Lower lobe of right lung (tissue), 2 donors: Measurements from ENCODE around the gene CCDC85A. TPM values are rescaled to one million over a fixed set of nuclear protein-coding genes. Genes with fewer than 3 reads are reported as not detected.

Experiments
- ATAC-seq, 2 donors: fragments of 200-7000 bp; cut with Tn5 transposase; one replicate each; pipeline ENCODE4 v1.9.1; 2020 to 2022; ENCODE audit warnings: mild to moderate bottlenecking in 2 of 2, moderate library complexity in 2 of 2
- DNase-seq: peaks from one replicate; pipeline ENCODE4 v3.0.0-alpha.2; 2020
- H3K27ac ChIP-seq: fragments of 200-600 bp; one replicate; pipeline ENCODE4 v1.8.0; 2022
- H3K27me3 ChIP-seq: fragments of 200-600 bp; one replicate; pipeline ENCODE4 v1.8.0; 2022; ENCODE audit warnings: low read depth
- H3K36me3 ChIP-seq: fragments of 200-600 bp; one replicate; pipeline ENCODE4 v1.8.0; 2022; ENCODE audit warnings: mild to moderate bottlenecking
- H3K4me1 ChIP-seq: fragments of 200-600 bp; one replicate; pipeline ENCODE4 v1.8.0; 2022
- H3K4me3 ChIP-seq: fragments of 200-600 bp; one replicate; pipeline ENCODE4 v1.8.0; 2022; ENCODE audit warnings: mild to moderate bottlenecking
- H3K9me3 ChIP-seq: fragments of 200-600 bp; one replicate; pipeline ENCODE4 v1.8.0; 2022
- intact Hi-C: fragments of 100-400 bp; cut with DNase I; formaldehyde crosslinking; loops from one replicate; pipeline ENCODE4 v1.11.0; 2022
- total RNA-seq: library from RNA; stranded (reverse); fragmentation: NEBNext Ultra II Directional; extraction: Animal tissue kit (Norgen Biotek cat#: 25700); gene quantifications from one replicate; pipeline ENCODE4 v1.2.1, GENCODE V29; 2021
- TF ChIP-seq, protein P1 (sequence below): fragments of 200-600 bp; IDR thresholded peaks from one replicate; pipeline ENCODE4 v1.8.0; 2022; ENCODE audit warnings: antibody characterized with exemption, mild to moderate bottlenecking
- donor health status: DM: no; HTN: yes; CAD: no; lungs with severe emphysema.

Gene CCDC85A
- total RNA-seq, 1 donor from 2014 or later: 17.0 TPM

DNA sequence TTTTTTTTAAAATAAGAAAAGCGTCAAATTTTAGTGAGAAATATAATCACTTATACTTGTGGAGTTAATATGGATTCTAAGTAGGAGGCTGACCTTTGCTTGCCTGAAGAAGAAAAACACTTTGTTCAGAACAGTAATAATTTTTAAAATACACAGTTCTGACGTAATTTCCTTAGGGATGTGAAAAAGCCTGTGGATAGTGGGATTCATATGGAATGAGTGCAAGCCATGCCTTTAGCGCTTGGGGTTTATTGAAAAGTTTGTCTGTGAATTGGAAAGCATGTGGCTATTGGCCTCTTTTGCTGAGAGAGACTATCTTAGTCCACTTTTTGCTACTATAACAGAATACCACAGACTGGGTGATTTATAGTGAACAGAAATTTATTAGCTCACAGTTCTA, 151.3 kb downstream of the CCDC85A start:
- Histone ChIP-seq H3K36me3 (no peaks in the 10 kb centered on the region), H3K9me3 (no peaks in the 10 kb centered on the region), H3K4me3 (no peak overlapping the region), H3K27me3 (no peaks in the 10 kb centered on the region), H3K4me1 (peaks cover 5% of the 10 kb centered on the region), H3K27ac (no peak overlapping the region)
- intact Hi-C loops: no loop called here
- ATAC-seq: no peak
- TF ChIP-seq, protein P1, sequence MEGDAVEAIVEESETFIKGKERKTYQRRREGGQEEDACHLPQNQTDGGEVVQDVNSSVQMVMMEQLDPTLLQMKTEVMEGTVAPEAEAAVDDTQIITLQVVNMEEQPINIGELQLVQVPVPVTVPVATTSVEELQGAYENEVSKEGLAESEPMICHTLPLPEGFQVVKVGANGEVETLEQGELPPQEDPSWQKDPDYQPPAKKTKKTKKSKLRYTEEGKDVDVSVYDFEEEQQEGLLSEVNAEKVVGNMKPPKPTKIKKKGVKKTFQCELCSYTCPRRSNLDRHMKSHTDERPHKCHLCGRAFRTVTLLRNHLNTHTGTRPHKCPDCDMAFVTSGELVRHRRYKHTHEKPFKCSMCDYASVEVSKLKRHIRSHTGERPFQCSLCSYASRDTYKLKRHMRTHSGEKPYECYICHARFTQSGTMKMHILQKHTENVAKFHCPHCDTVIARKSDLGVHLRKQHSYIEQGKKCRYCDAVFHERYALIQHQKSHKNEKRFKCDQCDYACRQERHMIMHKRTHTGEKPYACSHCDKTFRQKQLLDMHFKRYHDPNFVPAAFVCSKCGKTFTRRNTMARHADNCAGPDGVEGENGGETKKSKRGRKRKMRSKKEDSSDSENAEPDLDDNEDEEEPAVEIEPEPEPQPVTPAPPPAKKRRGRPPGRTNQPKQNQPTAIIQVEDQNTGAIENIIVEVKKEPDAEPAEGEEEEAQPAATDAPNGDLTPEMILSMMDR: no peak
- DNase-seq: no peak

DNA sequence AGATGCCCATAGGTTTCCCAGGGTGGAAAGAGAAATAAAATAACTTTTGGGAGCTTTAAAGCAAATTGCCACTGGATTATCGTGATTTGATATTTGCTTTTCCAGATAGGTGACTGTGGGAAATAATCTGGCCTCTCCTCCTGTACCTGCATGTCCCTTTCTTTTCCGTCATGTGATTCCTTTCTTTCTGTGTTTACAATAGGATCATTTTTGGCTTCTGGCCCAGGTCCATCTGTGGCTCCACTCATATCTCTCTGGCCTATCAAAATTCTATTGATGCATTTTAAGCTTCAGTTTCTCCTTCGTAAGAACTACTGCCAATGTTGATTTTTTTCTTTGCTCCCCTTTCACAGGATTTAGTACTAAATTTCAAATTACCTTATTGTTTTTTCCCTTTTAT, 153.6 kb downstream of the CCDC85A start:
- H3K4me1 ChIP-seq: peaks cover 5% of the 10 kb centered on the region
- H3K36me3 ChIP-seq: no peaks in the 10 kb centered on the region
- TF ChIP-seq, protein P1: no peak
- H3K27me3 ChIP-seq: no peaks in the 10 kb centered on the region
- no peaks in the 10 kb centered on the region for H3K9me3 ChIP-seq
- H3K4me3 ChIP-seq: no peak overlapping the region
- intact Hi-C loops: no loop called here
- ATAC-seq (no peak), DNase-seq (no peak)
- no peak overlapping the region for H3K27ac ChIP-seq

DNA sequence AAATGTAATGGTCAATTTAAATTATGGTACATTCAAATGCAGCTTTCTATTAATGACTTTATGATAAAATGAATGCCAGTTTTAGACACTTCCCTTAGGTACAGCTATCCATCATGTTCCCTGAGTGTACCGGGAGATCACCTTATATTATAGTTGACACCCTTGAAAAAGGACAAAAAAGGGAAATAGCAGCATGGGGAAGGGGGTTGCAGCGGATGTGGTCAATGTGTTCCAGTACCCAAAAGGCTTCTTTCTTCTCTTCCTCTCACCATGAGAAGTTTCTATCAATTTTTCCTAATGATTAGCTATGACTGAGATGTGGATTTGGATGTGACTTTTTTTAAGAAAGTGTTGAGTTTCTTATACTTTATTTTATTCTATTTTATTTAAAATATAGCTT, 154.4 kb downstream of the CCDC85A start:
- Histone ChIP-seq H3K4me1 (peaks cover 5% of the 10 kb centered on the region), H3K27ac (no peak overlapping the region), H3K27me3 (no peaks in the 10 kb centered on the region), H3K4me3 (no peak overlapping the region), H3K36me3 (no peaks in the 10 kb centered on the region), H3K9me3 (no peaks in the 10 kb centered on the region)
- no peak for ATAC-seq
- intact Hi-C loops: no loop called here
- no peak for DNase-seq
- TF ChIP-seq, protein P1: no peak

DNA sequence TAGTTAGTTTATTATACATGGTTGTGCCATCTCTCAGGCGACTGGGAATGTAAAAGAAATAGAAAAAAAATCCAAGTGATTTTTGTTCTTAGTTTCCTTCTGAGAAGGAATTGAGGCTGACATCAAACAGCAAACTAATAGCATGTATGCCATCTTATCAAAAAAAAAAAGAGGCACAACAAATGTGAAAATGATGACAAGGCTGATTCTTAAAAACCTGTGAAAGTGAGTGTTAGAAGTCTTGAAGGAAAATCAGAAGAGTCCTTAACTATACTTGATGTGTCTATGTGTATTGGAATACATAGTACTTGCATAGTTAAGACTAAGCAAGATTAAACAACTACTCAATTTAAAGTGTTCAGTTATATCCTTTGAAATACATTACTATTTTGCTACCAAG, 161.0 kb downstream of the CCDC85A start:
- intact Hi-C loops: no loop called here
- no peak overlapping the region for H3K27ac ChIP-seq
- H3K27me3 ChIP-seq: no peaks in the 10 kb centered on the region
- no peak overlapping the region for H3K4me3 ChIP-seq
- DNase-seq: no peak
- ATAC-seq: no peak
- H3K4me1 ChIP-seq: no peaks in the 10 kb centered on the region
- TF ChIP-seq, protein P1: no peak
- H3K9me3 ChIP-seq: no peaks in the 10 kb centered on the region
- no peaks in the 10 kb centered on the region for H3K36me3 ChIP-seq

DNA sequence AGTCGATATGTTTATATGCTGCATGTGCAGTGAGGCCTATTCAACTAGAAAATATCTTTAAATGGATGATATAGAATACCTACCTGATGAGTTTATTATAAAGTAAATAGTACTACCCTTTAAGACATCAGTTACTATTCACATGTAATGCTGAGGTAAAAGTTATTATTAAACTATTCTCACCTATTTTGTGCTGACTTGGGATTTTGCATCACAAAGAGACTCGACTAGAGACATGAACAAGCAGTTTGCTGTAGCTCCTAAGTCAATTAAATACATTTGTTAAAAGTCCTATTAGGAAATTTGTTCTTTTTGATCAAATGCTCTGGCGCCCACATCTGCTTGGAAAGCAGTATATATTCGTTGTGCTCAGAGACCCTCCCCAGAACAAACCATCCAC, 164.1 kb downstream of the CCDC85A start:
- Histone ChIP-seq H3K36me3 (no peaks in the 10 kb centered on the region), H3K4me1 (no peaks in the 10 kb centered on the region), H3K27me3 (no peaks in the 10 kb centered on the region), H3K4me3 (no peak overlapping the region), H3K27ac (no peak overlapping the region), H3K9me3 (no peaks in the 10 kb centered on the region)
- DNase-seq (no peak), ATAC-seq (no peak)
- TF ChIP-seq, protein P1: no peak
- intact Hi-C loops: no loop called here
